Esophagus muscularis mucosa (tissue), 4 donors: Measurements from ENCODE around the gene DOK7. TPM values are rescaled to one million over a fixed set of nuclear protein-coding genes. Genes with fewer than 3 reads are reported as not detected.
A peak's percentile ranks its signal among the peaks of the same experiment; 100 is the strongest.

ENCODE experiments used
- DNase-seq: peaks from one replicate; pipeline ENCODE4 v3.0.0-alpha.2; 2017; ENCODE audit errors: extremely low spot score
- H3K27ac ChIP-seq, 4 donors: fragments of 200-600 bp; sonication (generic); replicated peaks in 1 of 4; 1 replicate in 3 of 4; 2 replicates in 1 of 4; pipeline ENCODE4 v1.5.1; 2016 to 2019; ENCODE audit warnings: mild to moderate bottlenecking in 1 of 4
- H3K27me3 ChIP-seq, 4 donors: fragments of 200-600 bp; sonication (generic); one replicate each; pipeline versions ENCODE4 v1.5.1 to v1.6.0; 2016 to 2019
- H3K36me3 ChIP-seq, 4 donors: fragments of 200-600 bp; sonication (generic); one replicate each; pipeline ENCODE4 v1.5.1; 2016 to 2019
- H3K4me1 ChIP-seq, 4 donors: fragments of 200-600 bp; sonication (generic); one replicate each; pipeline ENCODE4 v1.5.1; 2016 to 2019
- H3K4me3 ChIP-seq, 4 donors: fragments of 200-600 bp; sonication (generic); 1 replicate in 2 of 4; 2 replicates in 2 of 4; pipeline ENCODE4 v1.5.1; 2016 to 2019; ENCODE audit warnings: mild to moderate bottlenecking in 4 of 4, moderate library complexity in 1 of 4
- H3K9me3 ChIP-seq, 4 donors: fragments of 200-600 bp; sonication (generic); 1 replicate in 3 of 4; 2 replicates in 1 of 4; pipeline ENCODE4 v1.5.1; 2016 to 2019
- CTCF ChIP-seq, 3 experiments: fragments of 200-600 bp in 2 of 3; fragments of 450-650 bp in 1 of 3; sonication (generic) in 2 of 3; IDR thresholded peaks; one replicate each; pipeline ENCODE4 v1.5.1; 2017 to 2019; ENCODE audit warnings: antibody characterized with exemption in 3 of 3, mild to moderate bottlenecking in 2 of 3, moderate library complexity in 1 of 3
- EP300 ChIP-seq: sonication (generic); formaldehyde crosslinking; IDR thresholded peaks from one replicate; pipeline ENCODE4 v1.6.1; 2017; ENCODE audit warnings: antibody characterized with exemption
- POLR2A ChIP-seq: fragments of 450-650 bp; IDR thresholded peaks from one replicate; pipeline ENCODE4 v1.6.1; 2017; ENCODE audit warnings: antibody characterized with exemption, moderate library complexity, mild to moderate bottlenecking, low read depth
- POLR2AphosphoS5 ChIP-seq, 2 donors: sonication (generic); formaldehyde crosslinking; IDR thresholded peaks; one replicate each; pipeline ENCODE4 v1.6.1; 2017; ENCODE audit warnings: antibody characterized with exemption in 2 of 2
- WGBS: methylation state at CpG from one replicate; pipeline ENCODE4 v1.1.5; 2018; 5-methylcytosine and 5-hydroxymethylcytosine counted together
- intact Hi-C: fragments of 100-400 bp; cut with DNase I; formaldehyde crosslinking; loops from one replicate; pipeline ENCODE4 v1.15.1; 2023
- total RNA-seq, 4 donors: library from RNA; depleted of rRNA; stranded (reverse); fragments of >200 nt; gene quantifications; one replicate each; pipeline versions ENCODE4 v1.1.0 to v1.2.1, GENCODE V29; 2016

The DOK7 gene
- total RNA-seq, 4 donors from 2014 or later: 0.50 to 1.7 (median 1.4) TPM

- WGBS: 76% methylated on average over 9 of the region's 18 CpGs
- Histone ChIP-seq H3K27me3 (no peaks in the 10 kb centered on the region), H3K4me3 (peak overlapping the region; percentile 83 to 99 (median 92)), H3K36me3 (peaks cover 0 to 37% (median 27%) of the 10 kb centered on the region in 4 donors), H3K27ac (no peak overlapping the region), H3K4me1 (peaks cover 24 to 69% (median 35%) of the 10 kb centered on the region in 4 donors), H3K9me3 (no peaks in the 10 kb centered on the region)
- TF ChIP-seq EP300 (no peak), CTCF (IDR thresholded peaks at IDR 0.05) (no peak), POLR2AphosphoS5 (IDR thresholded peaks at IDR 0.05) (no peak), POLR2A (no peak)
- DNase-seq: no peak
- intact Hi-C loops: no loop called here
These were observed 67.7 kb downstream of the DOK7 start for GRCh38 chr4:3530663-3531254.

- peaks cover 0 to 31% (median 25%) of the 10 kb centered on the region in 4 donors for H3K36me3 ChIP-seq
- peaks cover 24 to 62% (median 35%) of the 10 kb centered on the region in 4 donors for H3K4me1 ChIP-seq
- TF ChIP-seq POLR2AphosphoS5 (IDR thresholded peaks at IDR 0.05) (no peak), CTCF (IDR thresholded peaks at IDR 0.05) (no peak), EP300 (no peak), POLR2A (no peak)
- WGBS: 18% methylated on average over 13 of the region's 17 CpGs
- peak overlapping the region in 3 of 4 donors; percentile 74 to 83 (median 79) for H3K27ac ChIP-seq
- H3K9me3 ChIP-seq: no peaks in the 10 kb centered on the region
- H3K4me3 ChIP-seq: peak overlapping the region; percentile 83 to 99 (median 92)
- intact Hi-C loops: no loop called here
- H3K27me3 ChIP-seq: no peaks in the 10 kb centered on the region
- DNase-seq: no peak
These were observed 68.3 kb downstream of the DOK7 start for GRCh38 chr4:3531318-3531878.

- H3K36me3 ChIP-seq: peaks cover 0 to 28% (median 23%) of the 10 kb centered on the region in 4 donors
- intact Hi-C loops: no loop called here
- peak within 1 kb of the TSS; percentile 83 to 99 (median 92) for H3K4me3 ChIP-seq
- H3K4me1 ChIP-seq: peaks cover 24 to 55% (median 35%) of the 10 kb centered on the region in 4 donors
- WGBS: no CpG with 5 or more reads among the region's 84 CpGs
- no peaks in the 10 kb centered on the region for H3K27me3 ChIP-seq
- peak within 1 kb of the TSS; percentile 69 to 83 (median 76) for H3K27ac ChIP-seq
- H3K9me3 ChIP-seq: no peaks in the 10 kb centered on the region
- no peak for TF ChIP-seq EP300
- peak; percentile 71 for TF ChIP-seq POLR2A
- peak; percentile 89 to 94 for TF ChIP-seq POLR2AphosphoS5 (IDR thresholded peaks at IDR 0.05)
- DNase-seq: peak; percentile 97
These were observed 69.0 kb downstream of the DOK7 start, which contains the start of gene LRPAP1 for GRCh38 chr4:3531879-3532750. Gene LRPAP1 (minus strand): TSS chr4:3532422. CDS start chr4:3532412, 10 bp downstream.

- Histone ChIP-seq H3K27me3 (no peaks in the 10 kb centered on the region), H3K27ac (peak overlapping the region; percentile 65 to 83 (median 76)), H3K4me1 (peaks cover 24 to 47% (median 35%) of the 10 kb centered on the region in 4 donors), H3K4me3 (peak overlapping the region; percentile 83 to 99 (median 92)), H3K9me3 (no peaks in the 10 kb centered on the region), H3K36me3 (peaks cover 0 to 20% (median 18%) of the 10 kb centered on the region in 4 donors)
- 32% methylated on average over 19 of the region's 42 CpGs for WGBS
- intact Hi-C loops: no loop called here
- DNase-seq: no peak
- TF ChIP-seq POLR2A (no peak), POLR2AphosphoS5 (IDR thresholded peaks at IDR 0.05) (no peak), CTCF (IDR thresholded peaks at IDR 0.05) (no peak)
These were observed 69.8 kb downstream of the DOK7 start for GRCh38 chr4:3532751-3533422.
